Parietal lobe (tissue), 1 donor: ENCODE measurements around the gene RIN3. TPM values are rescaled to one million over a fixed set of nuclear protein-coding genes. Genes with fewer than 3 reads are reported as not detected.

Experiments used
- total RNA-seq: library from RNA; depleted of rRNA; stranded (reverse); fragments of >200 nt; gene quantifications from one replicate; pipeline ENCODE4 v1.2.3, GENCODE V29; 2014

The RIN3 gene, protein sequence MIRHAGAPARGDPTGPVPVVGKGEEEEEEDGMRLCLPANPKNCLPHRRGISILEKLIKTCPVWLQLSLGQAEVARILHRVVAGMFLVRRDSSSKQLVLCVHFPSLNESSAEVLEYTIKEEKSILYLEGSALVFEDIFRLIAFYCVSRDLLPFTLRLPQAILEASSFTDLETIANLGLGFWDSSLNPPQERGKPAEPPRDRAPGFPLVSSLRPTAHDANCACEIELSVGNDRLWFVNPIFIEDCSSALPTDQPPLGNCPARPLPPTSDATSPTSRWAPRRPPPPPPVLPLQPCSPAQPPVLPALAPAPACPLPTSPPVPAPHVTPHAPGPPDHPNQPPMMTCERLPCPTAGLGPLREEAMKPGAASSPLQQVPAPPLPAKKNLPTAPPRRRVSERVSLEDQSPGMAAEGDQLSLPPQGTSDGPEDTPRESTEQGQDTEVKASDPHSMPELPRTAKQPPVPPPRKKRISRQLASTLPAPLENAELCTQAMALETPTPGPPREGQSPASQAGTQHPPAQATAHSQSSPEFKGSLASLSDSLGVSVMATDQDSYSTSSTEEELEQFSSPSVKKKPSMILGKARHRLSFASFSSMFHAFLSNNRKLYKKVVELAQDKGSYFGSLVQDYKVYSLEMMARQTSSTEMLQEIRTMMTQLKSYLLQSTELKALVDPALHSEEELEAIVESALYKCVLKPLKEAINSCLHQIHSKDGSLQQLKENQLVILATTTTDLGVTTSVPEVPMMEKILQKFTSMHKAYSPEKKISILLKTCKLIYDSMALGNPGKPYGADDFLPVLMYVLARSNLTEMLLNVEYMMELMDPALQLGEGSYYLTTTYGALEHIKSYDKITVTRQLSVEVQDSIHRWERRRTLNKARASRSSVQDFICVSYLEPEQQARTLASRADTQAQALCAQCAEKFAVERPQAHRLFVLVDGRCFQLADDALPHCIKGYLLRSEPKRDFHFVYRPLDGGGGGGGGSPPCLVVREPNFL
- total RNA-seq, result 2.2 TPM

DNA sequence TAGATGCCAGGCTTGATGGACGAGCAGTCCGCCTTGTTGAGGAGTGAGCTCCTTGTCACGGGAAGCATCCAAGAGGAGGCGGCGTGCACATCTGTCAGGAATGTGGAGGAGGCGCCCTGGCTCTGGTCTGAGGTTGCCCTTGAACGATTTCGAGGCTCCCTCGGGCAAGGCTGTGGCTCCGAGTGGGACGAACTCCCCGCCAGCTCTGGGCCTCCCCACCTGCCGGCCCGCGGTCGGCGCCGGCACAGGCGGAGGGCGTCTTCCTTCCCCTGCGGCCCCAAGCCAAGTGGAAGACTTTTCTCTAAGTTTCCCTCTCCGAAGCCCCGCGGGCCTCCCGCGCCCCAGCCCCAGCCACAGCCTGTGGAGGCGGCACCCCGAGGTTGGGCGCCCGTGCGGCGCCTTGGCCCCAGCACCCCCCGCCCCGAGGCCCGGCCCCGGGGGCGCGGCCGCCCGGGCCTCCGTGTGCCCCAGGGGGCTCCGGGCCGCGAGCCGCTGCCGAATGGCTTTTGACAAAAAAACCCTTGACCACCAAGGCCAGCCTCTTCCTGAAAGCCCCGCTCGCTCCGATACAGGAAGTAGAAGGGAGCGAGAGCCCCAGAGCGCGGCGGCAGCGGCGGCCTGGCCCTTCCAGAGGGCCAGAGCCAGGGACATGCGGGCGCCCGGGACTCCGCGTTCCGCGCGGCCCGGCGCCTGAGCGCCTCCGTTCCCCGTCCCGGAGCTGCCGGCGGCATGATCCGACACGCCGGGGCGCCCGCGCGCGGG is at the start of gene RIN3:
RIN3 (plus strand) TSS at position 578 of the 762 bp plus-strand sequence; CDS start at position 730, 152 bp downstream.

Other genes with a start within 250 kb of the RIN3 start
- gene SLC24A4, start 190.6 kb upstream of the RIN3 start, total RNA-seq, result 0.63 TPM
- 28.8 TPM for gene LGMN, start 234.8 kb downstream of the RIN3 start, total RNA-seq